GM23248 (cell line): ENCODE measurements around the gene BTN2A1.

Source experiments
- EZH2 ChIP-seq: fragments of 200-600 bp; sonication (generic); IDR thresholded peaks from 2 replicates; pipeline ENCODE4 v1.6.1; 2018; ENCODE audit warnings: antibody characterized with exemption, mild to moderate bottlenecking; ENCODE audit not compliant: insufficient read depth, poor library complexity, severe bottlenecking
- EZH2phosphoT487 ChIP-seq: fragments of 200-600 bp; sonication (generic); IDR thresholded peaks from 2 replicates; pipeline ENCODE4 v1.6.1; 2018; ENCODE audit warnings: antibody characterized with exemption, moderate library complexity, mild to moderate bottlenecking, low read depth; ENCODE audit not compliant: insufficient read depth

GRCh38 chr6:26497610-26498009 lies 39.9 kb downstream of the BTN2A1 start:
- no peak for TF ChIP-seq EZH2
- TF ChIP-seq EZH2phosphoT487 = no peak
